Stimulated activated CD8-positive, alpha-beta memory T cell treated with anti-CD3 and anti-CD28 coated beads, Interleukin-15, amount 100 ng/mL, for 24 hours (primary cell): ENCODE results near the gene SLFN12L.
"Not testable (repeated sequence)": the region's sequence is repeated elsewhere in the genome, so short reads cannot be mapped to it uniquely, and the experiment has no call there.

Experiments
- DNase-seq: peaks from one replicate; pipeline ENCODE4 v3.0.0-alpha.2; 2020; ENCODE audit warnings: low read depth

The SLFN12L gene

DNA sequence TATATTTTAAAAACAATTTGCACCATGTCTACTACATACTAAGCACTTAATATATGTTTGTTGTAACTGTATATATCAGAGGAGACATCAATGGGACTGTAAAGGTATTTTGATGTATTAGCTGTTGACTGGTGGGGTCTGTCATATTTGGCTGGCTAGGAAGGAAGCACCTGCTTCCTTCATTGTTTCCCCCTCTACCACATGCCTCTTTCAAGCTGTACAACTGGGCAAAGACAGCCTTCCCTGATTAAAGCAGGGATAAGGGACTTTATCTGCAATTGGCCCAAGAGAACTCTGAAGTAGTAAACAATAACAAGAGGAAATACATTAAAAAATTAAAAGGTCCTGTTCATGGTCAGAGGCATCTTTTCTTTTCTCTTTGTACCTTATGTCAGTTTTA is 5.5 kb upstream of the SLFN12L start:
- DNase-seq, result no peak

- no peak for DNase-seq
These were observed 4.0 kb upstream of the SLFN12L start for GRCh38 chr17:35541434-35541833.

DNA sequence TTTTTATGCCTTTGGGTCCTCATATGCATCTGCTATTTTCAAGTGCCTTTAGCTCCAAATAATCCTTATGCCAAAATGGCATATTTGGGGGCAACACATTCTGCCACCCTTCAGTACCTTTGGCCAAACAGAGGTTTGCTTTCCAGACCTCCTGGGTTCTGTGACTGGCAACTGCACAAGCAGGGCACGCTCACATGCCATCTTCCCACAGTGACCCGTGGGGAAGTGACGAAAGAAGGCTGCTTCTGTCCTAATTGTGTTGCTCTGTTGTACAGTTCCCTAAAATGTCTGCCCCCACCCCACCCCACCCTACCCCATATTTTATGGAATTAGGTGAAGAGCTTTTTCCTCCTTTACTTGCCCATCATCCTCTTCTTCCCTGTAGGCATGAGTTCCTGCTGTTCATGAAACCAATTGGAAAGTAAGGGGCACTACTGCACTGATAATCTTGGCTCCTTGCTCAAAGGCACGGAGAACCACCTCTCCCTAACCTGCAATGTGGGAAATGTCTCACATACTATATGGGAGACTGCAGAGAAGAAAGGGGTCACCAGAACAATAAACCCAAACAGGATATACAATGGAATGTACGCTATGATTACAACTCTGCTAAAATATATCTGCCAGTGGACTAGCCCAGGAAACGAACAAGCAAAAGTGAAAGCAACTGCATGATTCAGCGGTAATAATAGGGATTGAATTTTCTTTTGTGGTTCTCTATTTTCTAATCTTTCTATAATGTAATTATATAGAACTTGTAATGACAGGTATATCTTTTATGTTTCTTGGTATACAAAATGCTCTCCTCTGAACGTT is 3.3 kb upstream of the SLFN12L start:
- no peak for DNase-seq

DNA sequence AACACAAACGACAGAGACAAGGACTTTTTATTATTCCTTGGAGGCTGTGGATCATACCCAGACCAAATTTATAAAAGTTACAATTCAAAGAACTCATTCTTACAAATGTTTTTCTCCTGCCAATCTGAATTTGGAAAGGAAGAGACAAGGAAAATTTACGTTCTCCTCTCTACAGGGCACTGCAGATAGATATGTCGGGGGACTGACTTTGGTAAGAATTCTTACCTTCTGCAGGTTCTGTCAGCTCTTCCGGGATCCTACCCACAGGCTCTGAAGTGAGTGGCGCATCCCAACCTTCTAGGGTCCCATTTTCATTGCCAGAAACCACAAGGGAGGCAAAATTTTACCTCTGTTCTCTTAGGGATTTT is 2.2 kb upstream of the SLFN12L start:
- DNase-seq, result no peak

GRCh38 chr17:35536664-35537171 is 760 bp downstream of the SLFN12L start:
- DNase-seq, result no peak

DNA sequence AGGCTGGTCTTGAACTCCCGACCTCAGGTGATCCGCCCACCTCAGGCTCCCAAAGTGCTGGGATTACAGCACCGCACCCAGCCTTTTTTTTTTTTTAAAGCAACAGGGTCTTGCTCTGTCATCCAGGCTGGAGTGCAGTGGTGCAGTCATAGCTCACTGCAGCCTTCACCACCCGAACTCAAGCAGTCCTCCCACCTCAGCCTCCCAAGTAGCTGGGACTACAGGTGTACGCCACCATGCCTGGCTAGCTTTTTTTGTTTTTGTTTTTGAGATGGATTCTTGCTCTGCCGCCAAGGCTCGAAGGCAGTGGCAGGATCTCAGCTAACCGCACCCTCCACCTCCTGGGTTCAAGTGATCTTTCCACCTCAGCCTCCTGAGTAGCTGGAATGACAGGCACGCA is 2.1 kb downstream of the SLFN12L start:
- not testable (repeated sequence) for DNase-seq

DNA sequence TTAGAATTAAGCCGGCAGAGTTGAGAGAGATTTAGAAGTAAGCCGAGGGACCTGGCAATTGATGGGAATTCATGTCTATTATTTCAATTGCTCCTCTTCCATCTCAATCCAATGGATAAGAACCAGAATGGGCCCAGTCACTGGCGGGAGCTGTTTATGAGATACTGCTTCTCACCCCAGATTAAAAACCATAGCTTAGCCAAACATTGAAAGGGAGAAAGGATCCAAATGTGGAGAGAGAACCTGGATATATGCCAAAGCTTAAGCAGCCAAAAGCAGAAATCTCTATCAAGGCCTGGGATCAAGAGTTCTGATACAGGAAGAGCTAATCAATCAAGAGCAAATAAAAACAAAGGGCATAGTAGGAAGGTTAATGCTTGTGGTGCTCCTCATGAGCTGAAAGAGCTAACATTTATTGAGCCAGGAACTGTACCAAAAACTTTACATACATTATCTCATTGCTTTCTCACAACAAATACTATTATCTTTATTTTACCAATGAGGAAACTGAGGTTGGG is 2.8 kb downstream of the SLFN12L start:
- no peak for DNase-seq

GRCh38 chr17:35531160-35531559 is 6.3 kb downstream of the SLFN12L start:
- DNase-seq, result no peak

- no peak for DNase-seq
These were observed 7.6 kb downstream of the SLFN12L start for GRCh38 chr17:35529866-35530265.

GRCh38 chr17:35529326-35529725 is 8.2 kb downstream of the SLFN12L start:
- not testable (repeated sequence) for DNase-seq

DNA sequence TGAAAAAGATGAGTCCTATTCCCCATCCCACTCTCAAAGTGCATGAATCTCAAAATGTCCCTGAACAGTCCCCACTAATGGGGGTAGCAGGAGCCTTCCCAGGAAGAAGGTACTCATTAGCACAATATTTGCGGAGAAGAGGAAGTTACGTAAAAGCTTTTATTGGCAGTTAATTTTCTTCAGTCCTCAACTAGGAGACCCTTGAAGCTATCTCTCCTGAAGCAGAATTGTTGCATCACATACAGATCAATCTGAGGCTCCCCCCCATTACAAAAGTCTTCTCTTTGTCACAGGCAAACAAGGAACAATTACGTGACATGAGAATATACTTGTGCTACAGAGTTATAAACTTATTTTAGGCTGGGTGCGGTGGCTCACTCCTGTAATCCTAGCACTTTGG is 14.2 kb downstream of the SLFN12L start:
- DNase-seq, result no peak

GRCh38 chr17:35521654-35522256 is 15.7 kb downstream of the SLFN12L start:
- not testable (repeated sequence) for DNase-seq

DNA sequence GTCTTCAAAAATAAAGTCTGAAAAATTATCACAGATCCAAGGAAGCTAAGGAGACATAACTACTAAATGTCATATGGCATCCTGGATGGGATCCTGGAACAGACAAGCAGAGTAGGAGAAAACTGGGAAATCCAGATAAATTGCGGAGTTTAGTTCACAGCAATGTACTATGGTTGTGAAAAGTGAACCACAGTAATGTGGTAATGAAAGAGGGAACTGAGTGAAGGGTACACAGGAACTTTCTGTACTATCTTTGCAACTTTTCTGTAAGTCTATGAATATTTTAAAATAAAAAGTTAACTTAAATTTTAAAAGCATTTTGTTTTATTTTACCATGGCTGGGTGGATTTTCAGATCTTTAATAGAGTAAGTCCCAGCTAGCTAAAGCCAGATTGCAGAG is 16.3 kb downstream of the SLFN12L start:
- no peak for DNase-seq

DNA sequence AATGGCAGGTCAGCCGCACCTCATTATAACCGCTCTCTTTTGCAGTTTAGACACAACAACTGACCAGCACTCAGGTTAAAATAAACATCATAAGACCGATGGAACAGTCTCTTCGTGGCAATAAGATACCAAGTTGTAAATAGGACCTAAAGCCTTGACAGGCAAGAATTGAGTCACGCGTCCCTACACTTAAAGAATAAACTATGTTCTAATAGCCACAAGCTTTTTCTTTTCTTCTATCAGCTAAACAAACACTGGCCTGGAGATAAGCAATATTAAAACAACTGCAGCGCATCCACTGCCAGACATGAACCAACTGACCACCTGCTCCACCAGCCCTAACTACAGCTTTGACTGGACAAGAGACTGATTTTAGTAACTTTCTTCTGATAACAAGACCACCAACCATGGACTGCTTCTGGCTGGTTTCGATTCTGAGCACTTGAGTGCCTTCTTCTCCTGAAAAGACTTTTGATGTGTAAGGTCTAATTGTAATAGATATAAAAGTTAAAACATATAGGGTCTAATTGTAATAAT is 17.5 kb downstream of the SLFN12L start:
- no peak for DNase-seq

- no peak for DNase-seq
These were observed 18.0 kb downstream of the SLFN12L start for GRCh38 chr17:35519439-35519838.

- not testable (repeated sequence) for DNase-seq
These were observed 19.0 kb downstream of the SLFN12L start for GRCh38 chr17:35518431-35518830.

GRCh38 chr17:35515027-35515426 is 22.5 kb downstream of the SLFN12L start:
- DNase-seq, result no peak

DNA sequence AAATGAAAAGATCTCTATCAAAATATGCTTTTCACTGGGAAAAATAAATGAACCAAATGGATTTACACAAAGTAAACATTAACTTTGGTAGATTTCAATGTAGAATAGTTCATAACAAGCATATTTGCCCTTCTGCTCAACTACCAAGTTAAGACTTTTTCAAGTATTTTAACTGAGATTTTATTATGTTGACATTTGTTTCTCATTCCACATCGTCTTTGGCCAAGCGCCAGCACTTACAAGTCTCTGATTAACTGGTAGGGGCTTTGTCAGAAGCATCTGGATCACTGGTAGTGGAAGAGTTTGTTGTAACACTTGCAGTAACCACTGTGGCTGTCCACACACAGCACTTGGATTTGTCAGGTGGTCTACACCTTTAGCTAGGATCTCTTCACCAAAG is 22.9 kb downstream of the SLFN12L start:
- no peak for DNase-seq

GRCh38 chr17:35510052-35510451 is 27.4 kb downstream of the SLFN12L start:
- DNase-seq, result no peak

- DNase-seq, result not testable (repeated sequence)
These were observed 29.8 kb downstream of the SLFN12L start for GRCh38 chr17:35507714-35508113.

GRCh38 chr17:35499548-35499947 is 37.9 kb downstream of the SLFN12L start:
- no peak for DNase-seq

- no peak for DNase-seq
These were observed 38.9 kb downstream of the SLFN12L start for GRCh38 chr17:35498448-35499178.
